ENCODE results near the gene SELENOM.

The SELENOM gene

GRCh38 chr22:31107894-31108218, 488 bp upstream of the SELENOM start:
- H3K27ac ChIP-seq (ENCODE audit: low read length, poor library complexity, severe bottlenecking), result peak overlapping the region; percentile 36
- peak overlapping the region; percentile 36 for H3K4me2 ChIP-seq (ENCODE audit: low read length, poor library complexity, severe bottlenecking)
- no peak overlapping the region for H3K14ac ChIP-seq (ENCODE audit: low read length in 2 of 2)
- H3K18ac ChIP-seq (ENCODE audit: low read depth in 1 of 2, low read length in 2 of 2), result peak overlapping the region in 1 of 2 experiments; percentile 68
- peak overlapping the region in 1 of 2 experiments; percentile 21 for H2BK12ac ChIP-seq (ENCODE audit: low read length in 2 of 2)
- WGBS, result 4% methylated on average over 4 of the region's 5 CpGs
- H2BK120ac ChIP-seq (ENCODE audit: low read depth, low read length), result no peak overlapping the region
- DNase-seq, result no peak
- H3K9ac ChIP-seq (ENCODE audit: low read length), result peak overlapping the region; percentile 87
- H4K8ac ChIP-seq (ENCODE audit: low read length), result no peak overlapping the region
- no peak overlapping the region for H2BK15ac ChIP-seq (ENCODE audit: low read depth, poor library complexity, severe bottlenecking)
- H3K4me1 ChIP-seq (ENCODE audit: control insufficient read depth, insufficient read depth, low read depth, low read length), result peaks cover 17% of the 10 kb centered on the region
- H3K36me3 ChIP-seq (ENCODE audit: control insufficient read depth in 1 of 2, insufficient read depth in 2 of 2, low read depth in 1 of 2, low read length in 2 of 2), result peaks cover 29 to 30% of the 10 kb centered on the region in 2 experiments
- H3K9me3 ChIP-seq (ENCODE audit: control insufficient read depth, low read length), result no peaks in the 10 kb centered on the region
- no peak overlapping the region for H3K23ac ChIP-seq (ENCODE audit: low read length in 2 of 2)
- peak overlapping the region in 1 of 2 experiments; percentile 76 for H3K4me3 ChIP-seq (ENCODE audit: insufficient read depth in 1 of 2, low read depth in 1 of 2, low read length in 2 of 2)
- H3K27me3 ChIP-seq (ENCODE audit: control insufficient read depth in 1 of 2, insufficient read depth in 1 of 2, low read length in 2 of 2), result no peaks in the 10 kb centered on the region
- peak overlapping the region; percentile 57 for H2AFZ ChIP-seq (ENCODE audit: low read depth, low read length)
- no peaks in the 10 kb centered on the region for H3K79me1 ChIP-seq (replicated peaks; ENCODE audit: low read length, poor library complexity, severe bottlenecking)
- no peak overlapping the region for H2AK5ac ChIP-seq (ENCODE audit: low read length, severe bottlenecking)
- H2BK5ac ChIP-seq (ENCODE audit: low read depth, low read length, poor library complexity, severe bottlenecking), result no peak overlapping the region
- no peak overlapping the region for H4K91ac ChIP-seq (ENCODE audit: low read length)
- H3K4ac ChIP-seq (ENCODE audit: low read depth in 1 of 2, low read length in 2 of 2), result no peak overlapping the region

GRCh38 chr22:31106731-31107177, 614 bp downstream of the SELENOM start:
- WGBS, result 39% methylated on average over 14 of the region's 14 CpGs
- Histone ChIP-seq H3K36me3 (ENCODE audit: control insufficient read depth in 1 of 2, insufficient read depth in 2 of 2, low read depth in 1 of 2, low read length in 2 of 2) (peaks cover 32 to 41% of the 10 kb centered on the region in 2 experiments), H3K9me3 (ENCODE audit: control insufficient read depth, low read length) (no peaks in the 10 kb centered on the region), H4K91ac (ENCODE audit: low read length) (peak overlapping the region; percentile 96), H3K18ac (ENCODE audit: low read depth in 1 of 2, low read length in 2 of 2) (peak overlapping the region; percentile 96), H2BK15ac (ENCODE audit: low read depth, poor library complexity, severe bottlenecking) (peak overlapping the region; percentile 90), H4K8ac (ENCODE audit: low read length) (peak overlapping the region; percentile 80), H2BK12ac (ENCODE audit: low read length in 2 of 2) (peak overlapping the region; percentile 53 to 88), H2BK120ac (ENCODE audit: low read depth, low read length) (peak overlapping the region; percentile 64), H3K14ac (ENCODE audit: low read length in 2 of 2) (peak overlapping the region in 1 of 2 experiments; percentile 99), H3K4me1 (ENCODE audit: control insufficient read depth, insufficient read depth, low read depth, low read length) (peaks cover 27% of the 10 kb centered on the region), H3K27ac (ENCODE audit: low read length, poor library complexity, severe bottlenecking) (peak overlapping the region; percentile 88), H3K4me3 (ENCODE audit: insufficient read depth in 1 of 2, low read depth in 1 of 2, low read length in 2 of 2) (peak overlapping the region; percentile 77 to 95), H2AK5ac (ENCODE audit: low read length, severe bottlenecking) (peak overlapping the region; percentile 73), H3K27me3 (ENCODE audit: control insufficient read depth in 1 of 2, insufficient read depth in 1 of 2, low read length in 2 of 2) (no peaks in the 10 kb centered on the region), H3K4me2 (ENCODE audit: low read length, poor library complexity, severe bottlenecking) (peak overlapping the region; percentile 75), H2BK5ac (ENCODE audit: low read depth, low read length, poor library complexity, severe bottlenecking) (peak overlapping the region; percentile 49), H2AFZ (ENCODE audit: low read depth, low read length) (peak overlapping the region; percentile 84), H3K9ac (ENCODE audit: low read length) (peak overlapping the region; percentile 100), H3K23ac (ENCODE audit: low read length in 2 of 2) (peak overlapping the region in 1 of 2 experiments; percentile 84), H3K79me1 (replicated peaks; ENCODE audit: low read length, poor library complexity, severe bottlenecking) (no peaks in the 10 kb centered on the region), H3K4ac (ENCODE audit: low read depth in 1 of 2, low read length in 2 of 2) (peak overlapping the region; percentile 93 to 94)
- peak; percentile 80 for DNase-seq

DNA sequence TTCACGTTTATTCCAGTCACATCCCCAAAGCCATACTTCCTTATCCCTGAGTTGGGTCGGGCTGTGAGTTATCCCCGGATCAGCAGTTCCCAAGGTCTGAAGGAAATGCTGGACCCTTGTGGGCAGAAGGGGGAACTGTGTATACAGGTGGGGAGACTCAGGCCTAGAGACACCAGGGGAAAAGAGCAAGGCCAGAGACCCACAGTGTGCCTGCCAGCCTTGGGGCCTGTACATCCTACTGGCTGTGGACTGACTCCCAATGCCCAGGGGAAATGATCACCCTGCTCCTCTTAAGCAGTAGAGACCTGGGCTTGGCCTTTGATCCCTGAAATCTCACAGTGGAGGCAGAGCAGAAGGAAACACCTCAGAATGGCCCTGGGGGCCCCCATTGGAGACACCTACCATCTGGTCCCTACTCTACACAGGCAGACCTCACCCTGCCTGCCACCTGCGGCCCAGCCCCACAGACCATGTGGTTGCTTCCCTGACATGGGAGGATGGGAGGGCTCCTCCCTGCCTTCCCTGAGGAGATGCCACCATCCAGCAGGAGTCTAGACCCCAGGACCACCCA, 1.3 kb downstream of the SELENOM start:
- no peak overlapping the region for H2BK5ac ChIP-seq (ENCODE audit: low read depth, low read length, poor library complexity, severe bottlenecking)
- H3K14ac ChIP-seq (ENCODE audit: low read length in 2 of 2), result peak overlapping the region in 1 of 2 experiments; percentile 19
- no peak overlapping the region for H3K18ac ChIP-seq (ENCODE audit: low read depth in 1 of 2, low read length in 2 of 2)
- no peak overlapping the region for H2BK15ac ChIP-seq (ENCODE audit: low read depth, poor library complexity, severe bottlenecking)
- H3K27me3 ChIP-seq (ENCODE audit: control insufficient read depth in 1 of 2, insufficient read depth in 1 of 2, low read length in 2 of 2), result no peaks in the 10 kb centered on the region
- H3K79me1 ChIP-seq (replicated peaks; ENCODE audit: low read length, poor library complexity, severe bottlenecking), result no peaks in the 10 kb centered on the region
- WGBS, result 100% methylated on average over 3 of the region's 4 CpGs
- H3K4me3 ChIP-seq (ENCODE audit: insufficient read depth in 1 of 2, low read depth in 1 of 2, low read length in 2 of 2), result peak overlapping the region; percentile 77 to 95
- peak overlapping the region; percentile 75 for H3K4me2 ChIP-seq (ENCODE audit: low read length, poor library complexity, severe bottlenecking)
- peak overlapping the region in 1 of 2 experiments; percentile 37 for H2BK12ac ChIP-seq (ENCODE audit: low read length in 2 of 2)
- H3K4ac ChIP-seq (ENCODE audit: low read depth in 1 of 2, low read length in 2 of 2), result peak overlapping the region in 1 of 2 experiments; percentile 1
- H3K23ac ChIP-seq (ENCODE audit: low read length in 2 of 2), result peak overlapping the region in 1 of 2 experiments; percentile 46
- peak overlapping the region; percentile 100 for H3K9ac ChIP-seq (ENCODE audit: low read length)
- H2BK120ac ChIP-seq (ENCODE audit: low read depth, low read length), result no peak overlapping the region
- peaks cover 27% of the 10 kb centered on the region for H3K4me1 ChIP-seq (ENCODE audit: control insufficient read depth, insufficient read depth, low read depth, low read length)
- H2AK5ac ChIP-seq (ENCODE audit: low read length, severe bottlenecking), result peak overlapping the region; percentile 47
- H4K91ac ChIP-seq (ENCODE audit: low read length), result peak overlapping the region; percentile 5
- no peak overlapping the region for H3K27ac ChIP-seq (ENCODE audit: low read length, poor library complexity, severe bottlenecking)
- H2AFZ ChIP-seq (ENCODE audit: low read depth, low read length), result no peak overlapping the region
- peaks cover 36 to 44% of the 10 kb centered on the region in 2 experiments for H3K36me3 ChIP-seq (ENCODE audit: control insufficient read depth in 1 of 2, insufficient read depth in 2 of 2, low read depth in 1 of 2, low read length in 2 of 2)
- DNase-seq, result peak; percentile 33
- no peaks in the 10 kb centered on the region for H3K9me3 ChIP-seq (ENCODE audit: control insufficient read depth, low read length)
- H4K8ac ChIP-seq (ENCODE audit: low read length), result no peak overlapping the region

DNA sequence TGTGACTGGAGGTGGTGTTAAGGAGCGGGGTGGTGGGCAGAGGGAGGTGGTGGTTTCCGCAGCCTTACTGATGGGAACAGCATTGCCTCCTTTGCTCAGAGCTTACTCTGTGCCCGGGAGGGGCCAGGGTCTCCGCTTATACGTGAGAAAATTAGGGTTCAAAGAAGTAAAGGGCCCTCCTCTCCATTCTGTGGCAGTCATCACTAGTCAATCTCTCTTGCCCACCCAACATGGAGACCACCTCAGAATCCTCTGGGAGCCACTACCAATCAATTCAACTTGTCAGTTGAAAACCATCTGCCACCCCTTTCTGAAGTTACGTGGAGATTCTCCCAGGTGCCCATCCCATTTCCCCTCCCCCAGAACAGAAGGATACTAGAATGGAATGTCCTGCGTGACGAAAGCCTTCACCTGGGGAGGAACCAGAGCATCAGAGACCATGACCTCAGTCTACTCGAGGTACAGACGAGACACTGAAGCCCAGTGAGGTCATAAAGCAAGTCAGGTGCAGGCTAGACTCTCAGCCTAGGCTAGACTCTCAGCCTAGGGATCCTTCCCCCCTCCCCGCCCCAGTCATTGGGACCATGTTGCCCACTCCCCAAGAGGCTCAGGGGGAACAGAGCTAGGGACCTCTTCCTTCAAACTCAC, 2.0 kb downstream of the SELENOM start:
- Histone ChIP-seq H4K91ac (ENCODE audit: low read length) (peak overlapping the region; percentile 35), H3K4me1 (ENCODE audit: control insufficient read depth, insufficient read depth, low read depth, low read length) (peaks cover 27% of the 10 kb centered on the region), H2AFZ (ENCODE audit: low read depth, low read length) (no peak overlapping the region), H3K9me3 (ENCODE audit: control insufficient read depth, low read length) (no peaks in the 10 kb centered on the region), H2AK5ac (ENCODE audit: low read length, severe bottlenecking) (no peak overlapping the region), H3K14ac (ENCODE audit: low read length in 2 of 2) (no peak overlapping the region), H3K79me1 (replicated peaks; ENCODE audit: low read length, poor library complexity, severe bottlenecking) (no peaks in the 10 kb centered on the region), H3K23ac (ENCODE audit: low read length in 2 of 2) (no peak overlapping the region), H3K4me2 (ENCODE audit: low read length, poor library complexity, severe bottlenecking) (no peak overlapping the region), H2BK120ac (ENCODE audit: low read depth, low read length) (no peak overlapping the region), H2BK15ac (ENCODE audit: low read depth, poor library complexity, severe bottlenecking) (no peak overlapping the region), H3K27ac (ENCODE audit: low read length, poor library complexity, severe bottlenecking) (no peak overlapping the region), H3K27me3 (ENCODE audit: control insufficient read depth in 1 of 2, insufficient read depth in 1 of 2, low read length in 2 of 2) (no peaks in the 10 kb centered on the region), H2BK12ac (ENCODE audit: low read length in 2 of 2) (no peak overlapping the region), H3K18ac (ENCODE audit: low read depth in 1 of 2, low read length in 2 of 2) (no peak overlapping the region), H3K36me3 (ENCODE audit: control insufficient read depth in 1 of 2, insufficient read depth in 2 of 2, low read depth in 1 of 2, low read length in 2 of 2) (peaks cover 42 to 51% of the 10 kb centered on the region in 2 experiments), H4K8ac (ENCODE audit: low read length) (peak overlapping the region; percentile 61), H3K4ac (ENCODE audit: low read depth in 1 of 2, low read length in 2 of 2) (peak overlapping the region in 1 of 2 experiments; percentile 32), H3K9ac (ENCODE audit: low read length) (peak overlapping the region; percentile 100), H2BK5ac (ENCODE audit: low read depth, low read length, poor library complexity, severe bottlenecking) (no peak overlapping the region), H3K4me3 (ENCODE audit: insufficient read depth in 1 of 2, low read depth in 1 of 2, low read length in 2 of 2) (peak overlapping the region in 1 of 2 experiments; percentile 95)
- WGBS, result 81% methylated on average over 10 of the region's 11 CpGs
- DNase-seq, result no peak

Measured in mesenchymal stem cell (in vitro differentiated cells and primary cell).